ENCODE measurements around the gene TNFRSF19.

TNFRSF19 gene

GRCh38 chr13:23714672-23715071, 144.5 kb downstream of the TNFRSF19 start:
- DNase-seq (ENCODE audit: low read depth in 2 of 3, low spot score in 2 of 3) = no peak

- DNase-seq (ENCODE audit: low read depth in 2 of 3, low spot score in 2 of 3) = no peak
Observed at GRCh38 chr13:23715092-23715761, 145.0 kb downstream of the TNFRSF19 start.

GRCh38 chr13:23715762-23716235, 145.6 kb downstream of the TNFRSF19 start:
- no peak for DNase-seq (ENCODE audit: low read depth in 2 of 3, low spot score in 2 of 3)

GRCh38 chr13:23716401-23716800, 146.2 kb downstream of the TNFRSF19 start:
- DNase-seq (ENCODE audit: low read depth in 2 of 3, low spot score in 2 of 3) = no peak

- no peak for DNase-seq (ENCODE audit: low read depth in 2 of 3, low spot score in 2 of 3)
Observed at GRCh38 chr13:23718996-23719395, 148.8 kb downstream of the TNFRSF19 start.

- DNase-seq (ENCODE audit: low read depth in 2 of 3, low spot score in 2 of 3) = no peak
Observed at GRCh38 chr13:23722726-23723453, 152.7 kb downstream of the TNFRSF19 start.

GRCh38 chr13:23723471-23723870, 153.3 kb downstream of the TNFRSF19 start:
- no peak for DNase-seq (ENCODE audit: low read depth in 2 of 3, low spot score in 2 of 3)

GRCh38 chr13:23724196-23724970, 154.2 kb downstream of the TNFRSF19 start:
- no peak for DNase-seq (ENCODE audit: low read depth in 2 of 3, low spot score in 2 of 3)

Data from activated CD8-positive, alpha-beta memory T cell treated with anti-CD3 and anti-CD28 coated beads for 48 hours (primary cell).